PFSK-1 (cell line): Measurements from ENCODE around the gene ALKBH2.

Source experiments
- POLR2AphosphoS5 ChIP-seq: IDR thresholded peaks from 2 replicates; pipeline ENCODE4 v1.6.1; 2012; ENCODE audit warnings: low read depth, mild to moderate bottlenecking, control low read depth, low read length, moderate library complexity
- TAF1 ChIP-seq: IDR thresholded peaks from 2 replicates; pipeline ENCODE4 v1.6.1; 2012; ENCODE audit warnings: low read length, control low read depth, borderline replicate concordance; ENCODE audit not compliant: insufficient read depth

DNA sequence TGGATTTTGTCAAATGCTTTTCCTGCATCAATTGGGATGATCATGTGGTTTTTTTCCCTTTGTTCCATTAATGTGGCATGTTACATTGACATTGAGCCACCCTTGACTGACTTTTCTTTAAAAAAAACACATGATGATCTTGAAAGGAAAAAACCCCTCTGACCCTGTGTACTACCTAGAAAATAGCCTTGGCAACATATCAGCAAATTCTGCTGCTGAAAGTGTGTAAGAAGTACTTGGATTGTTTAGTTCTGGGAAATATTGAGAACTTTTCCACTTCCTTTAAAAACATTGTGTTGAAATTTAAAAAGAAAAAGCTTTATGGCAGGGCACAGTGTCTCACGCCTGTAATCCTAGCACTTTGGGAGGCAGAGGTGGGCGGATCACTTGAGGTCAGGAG lies 43.8 kb upstream of the ALKBH2 start:
- no peak for TF ChIP-seq TAF1
- no peak for TF ChIP-seq POLR2AphosphoS5
